Mesendoderm (in vitro differentiated cells): ENCODE measurements around the gene BCO2.

Experiments
- DNase-seq: peaks from one replicate; pipeline ENCODE4 v3.0.0; 2013
- H2AK5ac ChIP-seq: 2 replicates; pipeline ENCODE4 v1.6.1; 2013; ENCODE audit warnings: low read length, inconsistent platforms
- H2BK120ac ChIP-seq: 2 replicates; pipeline ENCODE4 v1.6.1; 2013; ENCODE audit warnings: low read depth, mild to moderate bottlenecking, low read length, moderate library complexity, mixed read lengths
- H2BK15ac ChIP-seq: replicated peaks from 2 replicates; pipeline ENCODE4 v1.6.1; 2013; ENCODE audit warnings: low read depth, mild to moderate bottlenecking, moderate library complexity
- H2BK5ac ChIP-seq: 2 replicates; pipeline ENCODE4 v1.6.1; 2013; ENCODE audit warnings: low read length, inconsistent platforms
- H3K18ac ChIP-seq: 2 replicates; pipeline ENCODE4 v1.6.1; 2013; ENCODE audit warnings: mild to moderate bottlenecking, low read length, mixed read lengths
- H3K23ac ChIP-seq: one replicate; pipeline ENCODE4 v1.6.1; 2013; ENCODE audit warnings: low read length
- H3K27ac ChIP-seq: 2 replicates; pipeline ENCODE4 v1.5.1; 2013; ENCODE audit warnings: low read depth, mild to moderate bottlenecking, inconsistent platforms, low read length, moderate library complexity
- H3K27me3 ChIP-seq: 2 replicates; pipeline ENCODE4 v1.6.1; 2013; ENCODE audit warnings: low read length, control low read depth, mild to moderate bottlenecking, inconsistent platforms; ENCODE audit not compliant: insufficient read depth, poor library complexity
- H3K36me3 ChIP-seq: 2 replicates; pipeline ENCODE4 v1.6.1; 2013; ENCODE audit warnings: low read length, inconsistent platforms; ENCODE audit not compliant: control insufficient read depth, insufficient read depth
- H3K4ac ChIP-seq: one replicate; pipeline ENCODE4 v1.6.1; 2013; ENCODE audit warnings: low read depth, mild to moderate bottlenecking, low read length, moderate library complexity
- H3K4me1 ChIP-seq: 2 replicates; pipeline ENCODE4 v1.6.1; 2013; ENCODE audit warnings: low read depth, low read length, inconsistent platforms; ENCODE audit not compliant: control insufficient read depth
- H3K4me2 ChIP-seq: 2 replicates; pipeline ENCODE4 v1.6.1; 2013; ENCODE audit warnings: low read length
- H3K4me3 ChIP-seq: 2 replicates; pipeline ENCODE4 v1.5.1; 2013; ENCODE audit warnings: mild to moderate bottlenecking, low read length
- H3K56ac ChIP-seq: one replicate; pipeline ENCODE4 v1.6.1; 2013; ENCODE audit warnings: low read length
- H3K79me1 ChIP-seq: 2 replicates; pipeline ENCODE4 v1.6.1; 2013; ENCODE audit warnings: low read length, inconsistent platforms
- H3K79me2 ChIP-seq: 2 replicates; pipeline ENCODE4 v1.6.1; 2013; ENCODE audit warnings: mild to moderate bottlenecking, low read length; ENCODE audit not compliant: control insufficient read depth, insufficient read depth
- H3K9ac ChIP-seq: 2 replicates; pipeline ENCODE4 v1.6.1; 2013; ENCODE audit warnings: low read length, inconsistent platforms
- H4K5ac ChIP-seq: one replicate; pipeline ENCODE4 v1.6.1; 2013; ENCODE audit warnings: low read length
- H4K8ac ChIP-seq: one replicate; pipeline ENCODE4 v1.6.1; 2013; ENCODE audit warnings: low read depth, mild to moderate bottlenecking, control low read depth, low read length, moderate library complexity
- WGBS: extraction: QIAGEN DNeasy Blood & Tissue Kit; methylation state at CpG from one replicate; pipeline ENCODE4 v1.1.7; 2013; ENCODE audit warnings: low lambda C conversion rate, missing lambda C conversion rate; ENCODE audit not compliant: insufficient coverage; ENCODE audit errors: extremely low coverage; 5-methylcytosine and 5-hydroxymethylcytosine counted together

Gene BCO2

DNA sequence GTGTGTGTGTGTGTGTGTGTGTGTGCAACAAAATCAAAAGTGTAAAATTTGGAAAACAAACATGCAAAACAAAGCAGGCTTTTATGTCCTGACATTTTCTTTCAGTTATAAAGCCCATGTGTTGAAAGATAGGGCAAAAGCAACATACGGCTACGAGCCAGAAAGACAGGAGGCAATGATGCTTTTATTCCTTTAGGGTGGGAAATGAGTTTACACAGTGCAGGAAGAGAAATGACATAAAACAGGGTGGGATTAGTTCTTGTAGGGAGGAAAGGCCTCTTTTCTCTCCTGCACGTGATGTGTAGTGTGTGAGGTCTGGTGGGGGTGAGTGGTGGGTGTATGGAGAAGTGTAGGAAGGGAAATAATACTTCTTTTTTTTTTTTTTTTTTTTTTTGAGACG is 40.8 kb upstream of the BCO2 start:
- H3K79me1 ChIP-seq, result no peaks in the 10 kb centered on the region
- no peaks in the 10 kb centered on the region for H3K4me1 ChIP-seq
- no peak overlapping the region for H3K23ac ChIP-seq
- H3K27ac ChIP-seq, result no peak overlapping the region
- no peak overlapping the region for H4K8ac ChIP-seq
- no peaks in the 10 kb centered on the region for H3K27me3 ChIP-seq
- no peak overlapping the region for H3K4ac ChIP-seq
- H3K4me3 ChIP-seq, result no peak overlapping the region
- no peaks in the 10 kb centered on the region for H3K79me2 ChIP-seq
- no peak overlapping the region for H3K18ac ChIP-seq
- no peak overlapping the region for H2BK120ac ChIP-seq
- no peak overlapping the region for H3K9ac ChIP-seq
- no CpG with 5 or more reads among the region's 4 CpGs for WGBS
- H3K56ac ChIP-seq, result no peak overlapping the region
- H4K5ac ChIP-seq, result no peak overlapping the region
- no peak overlapping the region for H2AK5ac ChIP-seq
- no peaks in the 10 kb centered on the region for H3K36me3 ChIP-seq
- no peak overlapping the region for H2BK5ac ChIP-seq
- no peak for DNase-seq
- H2BK15ac ChIP-seq, result no peak overlapping the region
- no peak overlapping the region for H3K4me2 ChIP-seq

DNA sequence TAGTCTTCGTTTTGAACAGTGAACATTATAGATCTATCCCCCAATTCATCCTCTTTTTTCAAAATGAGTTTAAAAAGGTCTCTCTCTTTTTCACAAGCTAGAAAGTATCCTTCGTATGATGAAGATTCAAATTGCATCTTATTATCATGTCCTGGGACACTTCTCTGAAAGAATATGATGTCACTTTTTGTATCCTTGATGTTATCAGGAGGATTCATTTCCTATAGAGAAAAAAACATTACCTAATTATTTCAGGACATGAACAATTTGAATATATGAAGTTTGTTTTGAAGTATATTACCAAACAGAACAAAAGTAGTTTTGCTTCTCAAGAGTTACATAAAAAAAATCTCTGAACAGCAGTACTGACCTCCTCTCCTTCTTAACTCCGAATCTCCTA is 31.7 kb upstream of the BCO2 start:
- Histone ChIP-seq H3K36me3 (no peaks in the 10 kb centered on the region), H3K27me3 (no peaks in the 10 kb centered on the region), H4K5ac (no peak overlapping the region), H3K9ac (no peak overlapping the region), H3K79me1 (no peaks in the 10 kb centered on the region), H3K4me2 (no peak overlapping the region), H3K4me3 (no peak overlapping the region), H3K79me2 (no peaks in the 10 kb centered on the region), H2AK5ac (no peak overlapping the region), H3K18ac (no peak overlapping the region), H3K56ac (no peak overlapping the region), H3K27ac (no peak overlapping the region), H2BK120ac (no peak overlapping the region), H3K4me1 (no peaks in the 10 kb centered on the region), H3K4ac (no peak overlapping the region), H4K8ac (no peak overlapping the region), H3K23ac (no peak overlapping the region), H2BK15ac (no peak overlapping the region), H2BK5ac (no peak overlapping the region)
- DNase-seq, result no peak
- no CpG with 5 or more reads among the region's 3 CpGs for WGBS

- H3K18ac ChIP-seq, result no peak overlapping the region
- H3K79me1 ChIP-seq, result no peaks in the 10 kb centered on the region
- no peaks in the 10 kb centered on the region for H3K36me3 ChIP-seq
- no peak overlapping the region for H3K4ac ChIP-seq
- H4K8ac ChIP-seq, result no peak overlapping the region
- no peak overlapping the region for H2BK15ac ChIP-seq
- H2BK5ac ChIP-seq, result no peak overlapping the region
- no peak overlapping the region for H3K23ac ChIP-seq
- H3K79me2 ChIP-seq, result no peaks in the 10 kb centered on the region
- H4K5ac ChIP-seq, result no peak overlapping the region
- H3K27ac ChIP-seq, result no peak overlapping the region
- H3K56ac ChIP-seq, result no peak overlapping the region
- no peaks in the 10 kb centered on the region for H3K27me3 ChIP-seq
- no peak overlapping the region for H2BK120ac ChIP-seq
- H2AK5ac ChIP-seq, result no peak overlapping the region
- H3K4me3 ChIP-seq, result no peak overlapping the region
- H3K9ac ChIP-seq, result no peak overlapping the region
- H3K4me1 ChIP-seq, result no peaks in the 10 kb centered on the region
- DNase-seq, result no peak
- no peak overlapping the region for H3K4me2 ChIP-seq
- WGBS, result no CpG with 5 or more reads among the region's 5 CpGs
Observed at GRCh38 chr11:112150517-112150916, 24.8 kb upstream of the BCO2 start.

DNA sequence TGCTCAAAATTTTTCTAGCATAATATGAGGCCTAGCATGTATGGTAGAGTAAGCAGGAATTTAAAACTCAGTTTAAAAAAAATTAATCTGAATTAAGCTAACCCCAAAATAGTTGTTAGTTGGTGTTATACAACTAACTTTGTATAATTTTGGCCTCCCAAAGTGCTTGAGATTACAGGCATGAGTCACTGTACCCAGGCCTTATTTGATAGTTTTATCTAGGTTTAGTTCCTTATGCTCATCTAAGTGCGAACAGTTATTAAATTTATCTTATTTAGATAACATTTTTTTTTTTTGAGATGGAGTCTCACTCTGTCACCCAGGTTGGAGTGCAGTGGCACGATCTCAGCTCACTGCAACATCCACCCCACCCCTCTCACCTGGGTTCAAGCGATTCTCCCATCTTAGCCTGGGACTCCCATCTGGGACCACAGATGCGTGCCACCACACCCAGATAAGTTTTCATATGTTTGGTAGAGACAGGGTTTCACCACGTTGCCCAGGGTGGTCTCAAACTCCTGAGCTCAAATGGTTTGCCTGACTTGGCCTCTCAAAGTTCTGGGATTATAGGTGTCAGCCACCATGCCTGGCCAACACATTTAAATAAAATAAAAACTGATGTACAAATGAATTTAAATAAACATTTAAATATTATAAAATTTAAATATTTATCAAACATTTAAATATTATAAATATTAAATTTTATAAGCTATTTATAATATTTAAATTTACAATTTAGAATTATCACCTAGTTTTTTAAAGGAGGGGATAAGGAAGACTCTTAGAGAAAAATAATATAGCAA is 19.0 kb upstream of the BCO2 start:
- no peak for DNase-seq
- no peak overlapping the region for H3K27ac ChIP-seq
- no peaks in the 10 kb centered on the region for H3K79me2 ChIP-seq

DNA sequence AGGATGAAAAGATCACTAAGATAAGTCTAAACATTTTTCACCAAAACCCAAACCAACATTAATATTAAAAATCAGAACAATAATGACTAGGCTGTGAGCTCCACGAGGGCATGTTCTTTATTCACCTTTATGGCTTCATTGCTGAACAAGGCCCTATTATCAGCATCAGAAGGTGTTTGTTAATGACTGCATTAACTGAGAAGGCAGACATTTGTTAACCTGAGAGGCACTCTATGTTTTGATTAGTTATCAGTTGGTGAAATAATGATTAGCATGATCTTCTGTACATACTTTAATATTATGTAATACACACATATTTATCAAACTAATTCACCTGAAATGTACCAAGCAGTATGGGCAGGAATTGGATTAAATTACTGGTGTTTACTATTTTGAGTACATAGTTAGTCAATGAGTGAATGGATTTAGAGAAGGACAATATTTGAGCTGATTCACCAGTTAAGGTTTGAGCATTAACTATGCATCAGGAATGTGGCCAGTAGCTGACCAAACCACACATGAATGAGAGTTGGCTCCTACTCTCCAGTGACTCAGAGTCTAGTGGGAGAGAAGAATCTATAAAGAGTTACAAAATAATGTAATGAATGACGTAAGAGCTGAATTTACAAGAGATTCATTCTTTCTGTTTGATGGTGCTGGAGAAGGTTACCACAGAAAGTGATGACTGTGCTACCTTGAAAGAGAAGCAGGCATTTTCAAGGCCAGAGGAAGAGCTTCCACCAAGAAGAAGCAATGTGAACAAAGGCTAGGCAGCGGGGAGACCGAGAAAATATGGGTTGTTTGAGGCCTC is 18.2 kb upstream of the BCO2 start:
- Histone ChIP-seq H3K27ac (no peak overlapping the region), H3K4ac (no peak overlapping the region), H3K23ac (no peak overlapping the region), H3K4me1 (no peaks in the 10 kb centered on the region), H3K4me3 (no peak overlapping the region), H2BK120ac (no peak overlapping the region), H3K36me3 (no peaks in the 10 kb centered on the region), H4K5ac (no peak overlapping the region), H2BK15ac (no peak overlapping the region), H3K79me2 (no peaks in the 10 kb centered on the region), H3K56ac (no peak overlapping the region), H3K18ac (no peak overlapping the region), H3K9ac (no peak overlapping the region), H3K4me2 (no peak overlapping the region), H4K8ac (no peak overlapping the region), H2BK5ac (no peak overlapping the region), H3K79me1 (no peaks in the 10 kb centered on the region), H2AK5ac (no peak overlapping the region), H3K27me3 (no peaks in the 10 kb centered on the region)
- no CpG with 5 or more reads among the region's 4 CpGs for WGBS
- DNase-seq, result peak; percentile 26

More for the DNA sequence above, 19.0 kb upstream of the BCO2 start:
- no peak overlapping the region for H3K4me3 ChIP-seq
- no peak overlapping the region for H3K9ac ChIP-seq
- no peaks in the 10 kb centered on the region for H3K4me1 ChIP-seq
- no peak overlapping the region for H3K23ac ChIP-seq
- no peaks in the 10 kb centered on the region for H3K79me1 ChIP-seq
- no peak overlapping the region for H2BK120ac ChIP-seq
- no peaks in the 10 kb centered on the region for H3K27me3 ChIP-seq
- H3K4me2 ChIP-seq, result no peak overlapping the region
- no peaks in the 10 kb centered on the region for H3K36me3 ChIP-seq
- no CpG with 5 or more reads among the region's 5 CpGs for WGBS
- H2BK5ac ChIP-seq, result no peak overlapping the region
- no peak overlapping the region for H2AK5ac ChIP-seq
- H3K4ac ChIP-seq, result no peak overlapping the region
- no peak overlapping the region for H3K56ac ChIP-seq
- no peak overlapping the region for H2BK15ac ChIP-seq
- no peak overlapping the region for H4K8ac ChIP-seq
- H3K18ac ChIP-seq, result no peak overlapping the region
- H4K5ac ChIP-seq, result no peak overlapping the region
